ENCODE measurements around the gene P4HA1. TPM values are rescaled to one million over a fixed set of nuclear protein-coding genes. Genes with fewer than 3 reads are reported as not detected.

Gene P4HA1
- total and polyA plus RNA-seq, 2 donors (not counting 3 experiments of a cell fraction or from before 2014, with no cell fraction given), result 14.3 to 29.1 TPM

DNA sequence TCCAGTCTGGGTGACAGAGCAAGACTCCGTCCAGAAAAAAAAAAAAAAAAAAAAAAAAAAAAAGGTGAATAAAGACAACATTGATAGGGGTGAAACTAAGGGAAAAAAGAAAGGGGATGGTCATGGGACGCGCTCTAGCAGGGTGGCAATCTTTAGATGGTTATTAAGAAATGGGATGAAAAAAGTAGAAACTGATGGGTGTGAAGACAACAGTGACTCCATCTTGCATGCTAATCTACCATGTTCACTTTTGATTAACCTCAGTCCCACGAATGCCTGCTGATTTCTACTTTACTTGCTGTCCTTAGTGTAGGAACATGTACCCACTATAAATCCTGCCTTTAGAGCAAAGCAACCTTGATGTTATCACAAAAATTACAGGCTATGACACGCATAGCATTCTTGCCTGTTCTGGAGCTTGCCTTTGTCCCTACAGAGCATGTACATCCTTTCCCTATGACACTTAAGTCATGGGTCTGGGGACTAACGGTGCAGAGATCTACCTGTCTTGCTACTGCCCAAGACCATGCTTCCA is 38.5 kb downstream of the P4HA1 start:
- no peaks in the 10 kb centered on the region for H3K9me1 ChIP-seq (replicated peaks; ENCODE audit: control insufficient read depth, extremely low read depth, insufficient read depth, low read length)
- DNase-seq (ENCODE audit: low read depth, low spot score), result no peak
- no peaks in the 10 kb centered on the region for H4K20me1 ChIP-seq (replicated peaks; ENCODE audit: control insufficient read depth, extremely low read depth, insufficient read depth, low read length)
- H3K79me2 ChIP-seq (ENCODE audit: control insufficient read depth, insufficient read depth, low read length), result no peaks in the 10 kb centered on the region
- no peak overlapping the region for H3K4me3 ChIP-seq (replicated peaks in 1 of 3; ENCODE audit: insufficient read depth in 1 of 3, low read depth in 1 of 3, low read length in 3 of 3)
- CTCF ChIA-PET, result interaction anchor here (0.6 kb wide), 1 partner anchor 11 kb away, joined by 3 read pairs; no protein-coding TSS in a partner anchor
- POLR2A ChIA-PET, result no interaction called here
- H3K27ac ChIP-seq (ENCODE audit: insufficient read depth, low read depth, low read length), result no peak overlapping the region
- no peak for TF ChIP-seq POLR2A (IDR thresholded peaks at IDR 0.05; ENCODE audit: low read depth, low read length)
- no peak for TF ChIP-seq POLR2AphosphoS5 (IDR thresholded peaks at IDR 0.05; ENCODE audit: insufficient read depth, low read depth, low read length)
- no peak for TF ChIP-seq GATA2 (IDR thresholded peaks at IDR 0.05; ENCODE audit: insufficient read depth, insufficient read length, low read depth, low read length)
- no peak for TF ChIP-seq FOS (IDR thresholded peaks at IDR 0.05; ENCODE audit: borderline replicate concordance, insufficient read depth, low read length)
- TF ChIP-seq EZH2 (IDR thresholded peaks at IDR 0.05; ENCODE audit: borderline replicate concordance, low read depth, low read length, severe bottlenecking), result no peak
- no peak for TF ChIP-seq CTCF (IDR thresholded peaks at IDR 0.05; ENCODE audit: extremely low read depth in 1 of 2, insufficient read depth in 1 of 2, low read depth in 1 of 2, low read length in 2 of 2)
- no peak for TF ChIP-seq MYC (IDR thresholded peaks at IDR 0.05; ENCODE audit: low read depth, low read length)
- no peak for TF ChIP-seq JUN (IDR thresholded peaks at IDR 0.05; ENCODE audit: borderline replicate concordance, insufficient read depth, insufficient read length, low read depth)
- no peak for TF ChIP-seq MAX (IDR thresholded peaks at IDR 0.05; ENCODE audit: insufficient read depth, insufficient read length)
- H3K9ac ChIP-seq (replicated peaks; ENCODE audit: extremely low read depth, insufficient read depth, low read length), result no peak overlapping the region
- no peak for FAIRE-seq
- H3K9me3 ChIP-seq (replicated peaks; ENCODE audit: control insufficient read depth, insufficient read depth, low read length), result no peaks in the 10 kb centered on the region
- no TSS peak for BruUV-seq (replicated peaks)
- intact Hi-C loops (cut with micrococcal nuclease) (no loop called here), dilution Hi-C loops (cut with MboI; ENCODE audit: extremely low pct_ligation_motif_present, low sequenced_read_pairs) (no loop called here)
- no peak overlapping the region for H3K4me2 ChIP-seq (ENCODE audit: insufficient read depth, low read length)
- H3K4me1 ChIP-seq (ENCODE audit: control insufficient read depth, extremely low read depth, insufficient read depth, low read length), result peaks cover 9% of the 10 kb centered on the region
- H3K27me3 ChIP-seq (ENCODE audit: control insufficient read depth in 2 of 2, insufficient read depth in 2 of 2, low read length in 2 of 2), result no peaks in the 10 kb centered on the region
- H3K36me3 ChIP-seq (ENCODE audit: control insufficient read depth in 2 of 2, extremely low read depth in 1 of 2, insufficient read depth in 2 of 2, low read length in 2 of 2), result peaks cover 2 to 3% of the 10 kb centered on the region in 2 experiments
- H2AFZ ChIP-seq (ENCODE audit: low read depth, low read length), result no peak overlapping the region

Data from endothelial cell of umbilical vein (primary cell).